GM12878 (cell line): ENCODE data around the gene GRM1. TPM values are rescaled to one million over a fixed set of nuclear protein-coding genes. Genes with fewer than 3 reads are reported as not detected.

ENCODE experiments used
- ATAC-seq: fragments of 200-7000 bp; cut with Tn5 transposase; 3 replicates; pipeline ENCODE4 v1.9.1; 2020; ENCODE audit warnings: mild to moderate bottlenecking, moderate library complexity
- BruUV-seq: library from RNA; stranded (reverse); fragments of 400-500 nt; replicated peaks from 2 replicates; lab custom pipeline; 2021; lab: Mats Ljungman, UMichigan
- CTCF ChIA-PET: fragments of 300-600 bp; sonication (Branson Sonifier 250); formaldehyde crosslinking; extraction: SDS; loops from one replicate; lab custom pipeline; 2021; ENCODE audit warnings: inconsistent platforms; lab: Yijun Ruan, JAX
- POLR2A ChIA-PET: fragments of 350-600 bp; formaldehyde crosslinking; extraction: SDS; loops from one replicate; lab custom pipeline; 2021; ENCODE audit warnings: inconsistent platforms; lab: Charles Lee
- RAD21 ChIA-PET: fragments of 300-600 bp; sonication (Branson Sonifier 250); formaldehyde crosslinking; loops from one replicate; lab custom pipeline; 2023; ENCODE audit warnings: antibody characterized with exemption; ENCODE audit not compliant: unreplicated experiment; lab: Charles Lee
- SMC1A ChIA-PET: fragments of 300-600 bp; sonication (Branson Sonifier 250); formaldehyde crosslinking; loops from one replicate; lab custom pipeline; 2023; ENCODE audit not compliant: unreplicated experiment, uncharacterized antibody; lab: Charles Lee
- DNase-seq: peaks from one replicate; pipeline ENCODE4 v3.0.0-alpha.2; 2011; ENCODE audit warnings: low read depth, low spot score
- FAIRE-seq: peaks from 3 replicates; lab custom pipeline; 2011; peaks lifted over from hg19 to GRCh38; lab: Jason Lieb, UNC
- H2AFZ ChIP-seq: 2 replicates; pipeline ENCODE4 v1.6.0; 2011; ENCODE audit warnings: low read depth, low read length, control low read depth; ENCODE audit not compliant: control insufficient read depth
- H3K27ac ChIP-seq: 2 replicates; pipeline ENCODE4 v1.5.1; 2011; ENCODE audit warnings: control low read depth; ENCODE audit not compliant: control insufficient read depth, insufficient read depth
- H3K27me3 ChIP-seq, 2 experiments: replicated peaks in 1 of 2; 2 replicates each; pipeline versions ENCODE4 v1.6.0 to v1.6.1; 2011; ENCODE audit warnings: low read length in 1 of 2; ENCODE audit not compliant: control insufficient read depth in 2 of 2, insufficient read depth in 2 of 2
- H3K36me3 ChIP-seq, 2 experiments: 2 replicates each; pipeline ENCODE4 v1.5.1; 2011; ENCODE audit warnings: low read length in 1 of 2; ENCODE audit not compliant: control insufficient read depth in 2 of 2, insufficient read depth in 2 of 2
- H3K4me1 ChIP-seq: 2 replicates; pipeline ENCODE4 v1.6.1; 2011; ENCODE audit warnings: mild to moderate bottlenecking, low read length, moderate library complexity, mixed read lengths; ENCODE audit not compliant: control insufficient read depth, insufficient read depth
- H3K4me2 ChIP-seq: 2 replicates; pipeline ENCODE4 v1.6.0; 2011; ENCODE audit warnings: control low read depth; ENCODE audit not compliant: control insufficient read depth, insufficient read depth
- H3K4me3 ChIP-seq: fragments of 200-600 bp; sonication (generic); 2 replicates; pipeline ENCODE4 v1.5.1; 2016
- H3K79me2 ChIP-seq: 2 replicates; pipeline ENCODE4 v1.6.0; 2011; ENCODE audit warnings: low read length; ENCODE audit not compliant: control insufficient read depth, insufficient read depth
- H3K9ac ChIP-seq: 2 replicates; pipeline ENCODE4 v1.8.0; 2011; ENCODE audit warnings: low read length, control low read depth, mixed read lengths; ENCODE audit not compliant: control insufficient read depth, insufficient read depth
- H3K9me3 ChIP-seq: replicated peaks from 3 replicates; pipeline ENCODE4 v1.5.1; 2011; ENCODE audit warnings: mild to moderate bottlenecking, low read length; ENCODE audit not compliant: control insufficient read depth, insufficient read depth
- H4K20me1 ChIP-seq: 2 replicates; pipeline ENCODE4 v1.6.0; 2011; ENCODE audit not compliant: control insufficient read depth, insufficient read depth
- BMI1 ChIP-seq: fragments of 450-650 bp; IDR thresholded peaks from 2 replicates; pipeline ENCODE4 v1.6.1; 2016; ENCODE audit warnings: mild to moderate bottlenecking, moderate library complexity, borderline replicate concordance
- CBX5 ChIP-seq: sonication (generic); IDR thresholded peaks from 2 replicates; pipeline ENCODE4 v1.6.1; 2016; ENCODE audit warnings: low read depth, moderate library complexity, mild to moderate bottlenecking, inconsistent platforms
- CREB1 ChIP-seq: IDR thresholded peaks from 2 replicates; pipeline ENCODE4 v1.6.1; 2012; ENCODE audit warnings: low read depth, mild to moderate bottlenecking, inconsistent platforms
- DPF2 ChIP-seq: fragments of 450-650 bp; IDR thresholded peaks from 2 replicates; pipeline ENCODE4 v1.6.1; 2017; ENCODE audit warnings: mild to moderate bottlenecking
- FOS ChIP-seq: IDR thresholded peaks from 3 replicates; pipeline ENCODE4 v1.6.1; 2011; ENCODE audit warnings: borderline replicate concordance; ENCODE audit not compliant: insufficient read length; ENCODE audit errors: extremely low read depth
- IKZF1 ChIP-seq: fragments of 450-650 bp; conservative IDR thresholded peaks from 2 replicates; pipeline ENCODE4 v1.6.1; 2017; ENCODE audit warnings: antibody characterized with exemption, mild to moderate bottlenecking
- MXI1 ChIP-seq: fragments of 150-350 bp; IDR thresholded peaks from 2 replicates; pipeline ENCODE4 v1.6.1; 2011; ENCODE audit warnings: low read depth, mild to moderate bottlenecking, inconsistent platforms, low read length, improper control_type of control experiment
- NRF1 ChIP-seq: conservative IDR thresholded peaks from 2 replicates; pipeline ENCODE4 v1.6.1; 2011; ENCODE audit warnings: mild to moderate bottlenecking, low read depth, low read length, improper control_type of control experiment
- POLR2AphosphoS2 ChIP-seq: IDR thresholded peaks from 2 replicates; pipeline ENCODE4 v1.6.1; 2011; ENCODE audit warnings: low read depth, mild to moderate bottlenecking, low read length, improper control_type of control experiment, moderate library complexity
- RFX5 ChIP-seq: IDR thresholded peaks from 2 replicates; pipeline ENCODE4 v1.6.1; 2011; ENCODE audit warnings: low read depth, low read length, improper control_type of control experiment
- WGBS: methylation state at CpG from one replicate; pipeline ENCODE4 v1.1.6; 2016; ENCODE audit warnings: low lambda C conversion rate; ENCODE audit not compliant: insufficient replicate concordance, insufficient coverage; ENCODE audit errors: missing lambda C conversion rate; 5-methylcytosine and 5-hydroxymethylcytosine counted together
- in situ Hi-C: fragments of 300-500 bp; cut with MboI; formaldehyde crosslinking; loops from 9 replicates; pipeline ENCODE4 v1.14.3; 2018; ENCODE audit warnings: mixed read lengths
- intact Hi-C: fragments of 100-400 bp; cut with micrococcal nuclease; formaldehyde crosslinking; loops from one replicate; pipeline ENCODE4 v1.14.2; 2022; ENCODE audit not compliant: unreplicated experiment
- polyA plus RNA-seq, 11 experiments: library from polyadenylated mRNA; depleted of rRNA in 4 of 11; unstranded in 6 of 11; stranded (reverse) in 5 of 11; fragments of >200 nt; fragmentation: Nextera tagmentation in 4 of 11; fragmentation: Illumina TruSeq in 1 of 11; extraction: Ambion mirVana in 4 of 11; extraction: Trizol in 1 of 11; gene quantifications; 1 replicate in 1 of 11; 2 replicates in 10 of 11; pipeline versions ENCODE4 v1.2.1 to v1.2.3, GENCODE V29; 2011 to 2016; ENCODE audit warnings: inconsistent platforms in 2 of 11, missing spikeins in 2 of 11, low read depth in 1 of 11
- total RNA-seq, 4 experiments: library from RNA; depleted of rRNA in 3 of 4; stranded (reverse); fragments of >200 nt in 3 of 4; fragmentation: Illumina TruSeq in 1 of 4; extraction: Trizol in 1 of 4; gene quantifications; 2 replicates each; pipeline versions ENCODE4 v1.2.1 to v1.2.3, GENCODE V29; 2013 to 2021
- TF ChIP-seq, protein P1 (sequence below): fragments of 450-650 bp; IDR thresholded peaks from 2 replicates; pipeline ENCODE4 v1.6.1; 2016; ENCODE audit warnings: mild to moderate bottlenecking, moderate library complexity, borderline replicate concordance

Gene GRM1
- total and polyA plus RNA-seq, 10 of the 15 experiments (the other 5 are each of a cell fraction or from before 2014, with no cell fraction given): 0.04 TPM; not detected in 9

DNA sequence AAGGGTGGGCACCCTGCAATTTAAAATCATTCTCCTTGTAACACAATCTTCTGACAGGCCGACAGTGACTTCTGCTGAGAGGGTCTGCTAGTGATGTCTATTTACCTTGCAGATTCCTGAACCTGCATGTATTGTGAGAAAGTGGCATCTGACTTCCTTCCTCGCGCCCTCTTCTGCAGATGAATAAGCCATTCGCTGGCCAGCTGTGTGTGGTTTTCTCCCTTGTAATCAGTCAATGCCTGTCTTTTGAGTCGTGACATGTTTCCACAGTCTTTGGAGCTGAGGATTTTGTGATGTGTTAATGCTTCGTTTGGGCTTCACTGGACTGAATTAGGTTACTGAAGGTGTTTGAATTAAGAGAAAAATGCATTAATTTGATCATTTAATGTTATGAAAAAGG lies 125.3 kb downstream of the GRM1 start:
- Histone ChIP-seq H4K20me1 (no peaks in the 10 kb centered on the region), H3K36me3 (no peaks in the 10 kb centered on the region), H3K27me3 (no peaks in the 10 kb centered on the region), H3K79me2 (no peaks in the 10 kb centered on the region), H3K4me3 (no peak overlapping the region), H3K9me3 (no peaks in the 10 kb centered on the region), H2AFZ (no peak overlapping the region), H3K27ac (no peak overlapping the region), H3K9ac (no peak overlapping the region), H3K4me1 (peaks cover 8% of the 10 kb centered on the region), H3K4me2 (no peak overlapping the region)
- ChIA-PET RAD21 (no interaction called here), POLR2A (no interaction called here), CTCF (no interaction called here), SMC1A (no interaction called here)
- no TSS peak for BruUV-seq
- in situ Hi-C loops (no loop called here), intact Hi-C loops (no loop called here)
- no peak for TF ChIP-seq DPF2
- no peak for TF ChIP-seq CREB1
- no peak for TF ChIP-seq MXI1
- TF ChIP-seq NRF1: no peak
- no peak for TF ChIP-seq IKZF1
- no peak for TF ChIP-seq RFX5
- FAIRE-seq: no peak
- 1% methylated on average over 6 of the region's 6 CpGs for WGBS
- no peak for DNase-seq
- no peak for ATAC-seq

DNA sequence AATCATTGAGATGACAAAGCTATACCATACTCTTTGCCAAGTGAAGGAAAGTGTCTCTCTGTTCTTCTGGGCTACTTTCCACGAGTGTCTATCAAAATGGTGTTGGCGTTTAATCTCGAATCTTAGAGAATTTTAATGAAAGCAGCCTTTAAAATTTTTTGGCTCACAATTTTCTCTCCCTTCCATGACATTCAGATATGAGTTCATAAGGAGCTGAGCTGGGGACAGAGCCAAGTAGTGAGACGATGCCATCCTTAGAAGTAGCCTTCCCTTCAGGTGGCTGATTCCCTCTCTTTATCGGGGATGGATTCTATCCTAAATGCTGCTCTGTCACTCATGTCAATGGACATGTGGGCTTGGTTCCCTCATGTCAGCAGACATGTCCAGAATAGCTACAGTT lies 132.8 kb downstream of the GRM1 start:
- no peaks in the 10 kb centered on the region for H3K36me3 ChIP-seq
- no TSS peak for BruUV-seq
- H4K20me1 ChIP-seq: no peaks in the 10 kb centered on the region
- 36% methylated on average over 5 of the region's 5 CpGs for WGBS
- no peak for FAIRE-seq
- ATAC-seq: no peak
- CTCF ChIA-PET: no interaction called here
- in situ Hi-C loops (no loop called here), intact Hi-C loops (no loop called here)
- RAD21 ChIA-PET: no interaction called here
- no peaks in the 10 kb centered on the region for H3K9me3 ChIP-seq
- H3K4me3 ChIP-seq: no peak overlapping the region
- POLR2A ChIA-PET: no interaction called here
- H3K27ac ChIP-seq: no peak overlapping the region
- no peak overlapping the region for H3K9ac ChIP-seq
- H3K79me2 ChIP-seq: no peaks in the 10 kb centered on the region
- no peaks in the 10 kb centered on the region; a peak in 1 of 4 replicates for H3K27me3 ChIP-seq
- SMC1A ChIA-PET: interaction anchor here (1.4 kb wide), 1 partner anchor 8 kb away, joined by 3 read pairs; no protein-coding TSS in a partner anchor
- no peaks in the 10 kb centered on the region for H3K4me1 ChIP-seq
- no peak for DNase-seq
- H3K4me2 ChIP-seq: no peak overlapping the region
- no peak overlapping the region for H2AFZ ChIP-seq
- no peak for TF ChIP-seq IKZF1
- TF ChIP-seq, protein P1, sequence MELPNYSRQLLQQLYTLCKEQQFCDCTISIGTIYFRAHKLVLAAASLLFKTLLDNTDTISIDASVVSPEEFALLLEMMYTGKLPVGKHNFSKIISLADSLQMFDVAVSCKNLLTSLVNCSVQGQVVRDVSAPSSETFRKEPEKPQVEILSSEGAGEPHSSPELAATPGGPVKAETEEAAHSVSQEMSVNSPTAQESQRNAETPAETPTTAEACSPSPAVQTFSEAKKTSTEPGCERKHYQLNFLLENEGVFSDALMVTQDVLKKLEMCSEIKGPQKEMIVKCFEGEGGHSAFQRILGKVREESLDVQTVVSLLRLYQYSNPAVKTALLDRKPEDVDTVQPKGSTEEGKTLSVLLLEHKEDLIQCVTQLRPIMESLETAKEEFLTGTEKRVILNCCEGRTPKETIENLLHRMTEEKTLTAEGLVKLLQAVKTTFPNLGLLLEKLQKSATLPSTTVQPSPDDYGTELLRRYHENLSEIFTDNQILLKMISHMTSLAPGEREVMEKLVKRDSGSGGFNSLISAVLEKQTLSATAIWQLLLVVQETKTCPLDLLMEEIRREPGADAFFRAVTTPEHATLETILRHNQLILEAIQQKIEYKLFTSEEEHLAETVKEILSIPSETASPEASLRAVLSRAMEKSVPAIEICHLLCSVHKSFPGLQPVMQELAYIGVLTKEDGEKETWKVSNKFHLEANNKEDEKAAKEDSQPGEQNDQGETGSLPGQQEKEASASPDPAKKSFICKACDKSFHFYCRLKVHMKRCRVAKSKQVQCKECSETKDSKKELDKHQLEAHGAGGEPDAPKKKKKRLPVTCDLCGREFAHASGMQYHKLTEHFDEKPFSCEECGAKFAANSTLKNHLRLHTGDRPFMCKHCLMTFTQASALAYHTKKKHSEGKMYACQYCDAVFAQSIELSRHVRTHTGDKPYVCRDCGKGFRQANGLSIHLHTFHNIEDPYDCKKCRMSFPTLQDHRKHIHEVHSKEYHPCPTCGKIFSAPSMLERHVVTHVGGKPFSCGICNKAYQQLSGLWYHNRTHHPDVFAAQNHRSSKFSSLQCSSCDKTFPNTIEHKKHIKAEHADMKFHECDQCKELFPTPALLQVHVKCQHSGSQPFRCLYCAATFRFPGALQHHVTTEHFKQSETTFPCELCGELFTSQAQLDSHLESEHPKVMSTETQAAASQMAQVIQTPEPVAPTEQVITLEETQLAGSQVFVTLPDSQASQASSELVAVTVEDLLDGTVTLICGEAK: no peak
- TF ChIP-seq FOS: no peak
- no peak for TF ChIP-seq CBX5
- no peak for TF ChIP-seq POLR2AphosphoS2
- TF ChIP-seq BMI1: no peak
